Suprapubic skin (tissue), 3 donors: ENCODE results near the gene TMEM163.

ENCODE experiments used
- POLR2A ChIP-seq, 2 donors: fragments of 450-650 bp; IDR thresholded peaks; one replicate each; pipeline ENCODE4 v1.6.1; 2017; ENCODE audit warnings: antibody characterized with exemption in 2 of 2, mild to moderate bottlenecking in 2 of 2, moderate library complexity in 2 of 2
- TF ChIP-seq, protein P1 (sequence below), 2 donors: fragments of 200-600 bp in 1 of 2; fragments of 450-650 bp in 1 of 2; sonication (generic) in 1 of 2; IDR thresholded peaks; one replicate each; pipeline ENCODE4 v1.5.1; 2016 to 2019; ENCODE audit warnings: antibody characterized with exemption in 2 of 2, mild to moderate bottlenecking in 1 of 2, moderate library complexity in 1 of 2

DNA sequence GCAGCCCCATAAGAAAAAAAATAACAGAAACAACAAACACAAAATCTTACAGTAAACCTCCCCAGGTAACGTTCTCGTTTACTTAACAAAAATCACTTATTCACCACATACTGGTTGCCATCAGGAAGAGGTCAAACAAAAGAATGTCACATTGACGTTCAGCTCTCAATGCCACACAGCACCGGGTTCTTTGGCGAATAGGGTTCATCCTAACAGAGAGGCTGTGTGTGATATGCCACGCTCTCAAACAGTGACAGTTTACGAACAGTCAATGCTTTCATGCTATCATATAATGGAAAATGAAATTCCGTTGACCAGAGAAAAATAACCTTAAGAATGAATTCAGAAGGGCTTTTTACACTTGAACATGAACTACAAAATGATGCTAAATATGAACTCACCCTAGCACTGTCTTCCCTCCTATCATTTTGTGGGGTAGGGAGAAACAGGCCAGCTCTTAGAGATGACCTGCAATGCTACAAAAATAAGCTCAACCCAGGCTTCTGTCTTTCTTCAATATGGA lies 2.0 kb downstream of the TMEM163 start:
- TF ChIP-seq, protein P1, sequence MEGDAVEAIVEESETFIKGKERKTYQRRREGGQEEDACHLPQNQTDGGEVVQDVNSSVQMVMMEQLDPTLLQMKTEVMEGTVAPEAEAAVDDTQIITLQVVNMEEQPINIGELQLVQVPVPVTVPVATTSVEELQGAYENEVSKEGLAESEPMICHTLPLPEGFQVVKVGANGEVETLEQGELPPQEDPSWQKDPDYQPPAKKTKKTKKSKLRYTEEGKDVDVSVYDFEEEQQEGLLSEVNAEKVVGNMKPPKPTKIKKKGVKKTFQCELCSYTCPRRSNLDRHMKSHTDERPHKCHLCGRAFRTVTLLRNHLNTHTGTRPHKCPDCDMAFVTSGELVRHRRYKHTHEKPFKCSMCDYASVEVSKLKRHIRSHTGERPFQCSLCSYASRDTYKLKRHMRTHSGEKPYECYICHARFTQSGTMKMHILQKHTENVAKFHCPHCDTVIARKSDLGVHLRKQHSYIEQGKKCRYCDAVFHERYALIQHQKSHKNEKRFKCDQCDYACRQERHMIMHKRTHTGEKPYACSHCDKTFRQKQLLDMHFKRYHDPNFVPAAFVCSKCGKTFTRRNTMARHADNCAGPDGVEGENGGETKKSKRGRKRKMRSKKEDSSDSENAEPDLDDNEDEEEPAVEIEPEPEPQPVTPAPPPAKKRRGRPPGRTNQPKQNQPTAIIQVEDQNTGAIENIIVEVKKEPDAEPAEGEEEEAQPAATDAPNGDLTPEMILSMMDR (IDR thresholded peaks at IDR 0.05): no peak
- TF ChIP-seq POLR2A (IDR thresholded peaks at IDR 0.05): no peak
